ENCODE results near the gene KCNJ1. TPM values are rescaled to one million over a fixed set of nuclear protein-coding genes. Genes with fewer than 3 reads are reported as not detected.

KCNJ1 gene
- total RNA-seq, 4 donors from 2014 or later, result not detected

GRCh38 chr11:128879817-128880216 lies 12.7 kb upstream of the KCNJ1 start:
- Histone ChIP-seq H3K4me3 (no peak overlapping the region), H3K27me3 (peaks cover 0 to 33% (median 0%) of the 10 kb centered on the region in 4 donors), H3K4me1 (no peaks in the 10 kb centered on the region), H3K36me3 (no peaks in the 10 kb centered on the region), H3K27ac (replicated peaks in 1 of 4) (no peak overlapping the region), H3K9me3 (no peaks in the 10 kb centered on the region)
- intact Hi-C loops (cut with DNase I), result loop anchor here (10.0 kb wide), 1 partner anchor 455 kb away; no protein-coding TSS in a partner anchor
- 85% methylated on average over 12 of the region's 12 CpGs for WGBS
- no peak for DNase-seq (ENCODE audit: extremely low spot score)
- no peak for TF ChIP-seq EP300 (IDR thresholded peaks at IDR 0.05)
- TF ChIP-seq POLR2A (IDR thresholded peaks at IDR 0.05; ENCODE audit: low read depth), result no peak
- no peak for TF ChIP-seq POLR2AphosphoS5 (IDR thresholded peaks at IDR 0.05)
- no peak for TF ChIP-seq CTCF (IDR thresholded peaks at IDR 0.05)

- Histone ChIP-seq H3K9me3 (no peaks in the 10 kb centered on the region), H3K27me3 (peaks cover 0 to 27% (median 0%) of the 10 kb centered on the region in 4 donors), H3K4me1 (no peaks in the 10 kb centered on the region), H3K4me3 (no peak overlapping the region), H3K36me3 (no peaks in the 10 kb centered on the region), H3K27ac (replicated peaks in 1 of 4) (no peak overlapping the region)
- no peak for DNase-seq (ENCODE audit: extremely low spot score)
- intact Hi-C loops (cut with DNase I), result no loop called here
- WGBS, result 90% methylated on average over 2 of the region's 2 CpGs
- TF ChIP-seq POLR2AphosphoS5 (IDR thresholded peaks at IDR 0.05) (no peak), POLR2A (IDR thresholded peaks at IDR 0.05; ENCODE audit: low read depth) (no peak), EP300 (IDR thresholded peaks at IDR 0.05) (no peak), CTCF (IDR thresholded peaks at IDR 0.05) (no peak)
These were observed 11.4 kb upstream of the KCNJ1 start for GRCh38 chr11:128878455-128878854.

GRCh38 chr11:128877726-128878125 lies 10.6 kb upstream of the KCNJ1 start:
- no peaks in the 10 kb centered on the region for H3K36me3 ChIP-seq
- TF ChIP-seq POLR2A (IDR thresholded peaks at IDR 0.05; ENCODE audit: low read depth) (no peak), POLR2AphosphoS5 (IDR thresholded peaks at IDR 0.05) (no peak), CTCF (IDR thresholded peaks at IDR 0.05) (no peak), EP300 (IDR thresholded peaks at IDR 0.05) (no peak)
- no peak for DNase-seq (ENCODE audit: extremely low spot score)
- no peaks in the 10 kb centered on the region for H3K4me1 ChIP-seq
- intact Hi-C loops (cut with DNase I), result no loop called here
- no peak overlapping the region for H3K4me3 ChIP-seq
- no peaks in the 10 kb centered on the region for H3K9me3 ChIP-seq
- peaks cover 0 to 27% (median 0%) of the 10 kb centered on the region in 4 donors for H3K27me3 ChIP-seq
- 83% methylated on average over 5 of the region's 5 CpGs for WGBS
- H3K27ac ChIP-seq (replicated peaks in 1 of 4), result no peak overlapping the region

GRCh38 chr11:128876133-128876650 lies 9.1 kb upstream of the KCNJ1 start:
- no peak for DNase-seq (ENCODE audit: extremely low spot score)
- Histone ChIP-seq H3K36me3 (no peaks in the 10 kb centered on the region), H3K9me3 (no peaks in the 10 kb centered on the region), H3K27me3 (peaks cover 0 to 27% (median 0%) of the 10 kb centered on the region in 4 donors), H3K4me3 (no peak overlapping the region), H3K4me1 (no peaks in the 10 kb centered on the region), H3K27ac (replicated peaks in 1 of 4) (no peak overlapping the region)
- 90% methylated on average over 20 of the region's 22 CpGs for WGBS
- intact Hi-C loops (cut with DNase I), result no loop called here
- TF ChIP-seq POLR2A (IDR thresholded peaks at IDR 0.05; ENCODE audit: low read depth) (no peak), POLR2AphosphoS5 (IDR thresholded peaks at IDR 0.05) (no peak), CTCF (IDR thresholded peaks at IDR 0.05) (no peak), EP300 (IDR thresholded peaks at IDR 0.05) (no peak)

- H3K9me3 ChIP-seq, result no peaks in the 10 kb centered on the region
- no peaks in the 10 kb centered on the region for H3K36me3 ChIP-seq
- H3K4me3 ChIP-seq, result no peak overlapping the region
- H3K27ac ChIP-seq (replicated peaks in 1 of 4), result no peak overlapping the region
- TF ChIP-seq POLR2AphosphoS5 (IDR thresholded peaks at IDR 0.05) (no peak), POLR2A (IDR thresholded peaks at IDR 0.05; ENCODE audit: low read depth) (no peak), CTCF (IDR thresholded peaks at IDR 0.05) (no peak), EP300 (IDR thresholded peaks at IDR 0.05) (no peak)
- no peaks in the 10 kb centered on the region for H3K4me1 ChIP-seq
- WGBS, result 60% methylated on average over 3 of the region's 3 CpGs
- H3K27me3 ChIP-seq, result peaks cover 0 to 12% (median 0%) of the 10 kb centered on the region in 4 donors
- intact Hi-C loops (cut with DNase I), result no loop called here
- DNase-seq (ENCODE audit: extremely low spot score), result no peak
These were observed 7.3 kb upstream of the KCNJ1 start for GRCh38 chr11:128874427-128874826.
